HepG2 (cell line): ENCODE measurements around the gene CTNNA2. TPM values are rescaled to one million over a fixed set of nuclear protein-coding genes. Genes with fewer than 3 reads are reported as not detected.

Source experiments
- ATAC-seq: fragments of 200-7000 bp; cut with Tn5 transposase; 3 replicates; pipeline ENCODE4 v1.9.1; 2020; ENCODE audit warnings: mild to moderate bottlenecking, moderate library complexity
- BruUV-seq: library from RNA; stranded (reverse); fragments of 400-500 nt; replicated peaks from 2 replicates; lab custom pipeline; 2021; lab: Mats Ljungman, UMichigan
- CTCF ChIA-PET: fragments of 300-600 bp; formaldehyde crosslinking; extraction: SDS; loops from one replicate; lab custom pipeline; 2021; ENCODE audit warnings: low total read pairs, inconsistent platforms, low intra/inter-chr PET ratio; lab: Yijun Ruan, JAX
- POLR2A ChIA-PET: fragments of 350-600 bp; sonication (Branson Sonifier 250); formaldehyde crosslinking; loops from one replicate; lab custom pipeline; 2020; ENCODE audit warnings: antibody characterized with exemption, inconsistent platforms; lab: Yijun Ruan, JAX
- DNase-seq: peaks from one replicate; pipeline ENCODE4 v3.0.0-alpha.2; 2015; ENCODE audit warnings: low spot score
- FAIRE-seq: peaks from 3 replicates; lab custom pipeline; 2011; peaks lifted over from hg19 to GRCh38; lab: Jason Lieb, UNC
- H2AFZ ChIP-seq: one replicate; pipeline ENCODE4 v1.6.1; 2011; ENCODE audit warnings: low read length, inconsistent platforms
- H3K27ac ChIP-seq: fragments of 300-600 bp; 3 replicates; pipeline ENCODE4 v1.8.0; 2011; ENCODE audit warnings: mixed run types, mild to moderate bottlenecking, mixed read lengths, low read length, inconsistent platforms; ENCODE audit not compliant: insufficient read depth; ENCODE audit errors: extremely low read length
- H3K27me3 ChIP-seq, 2 experiments: fragments of 200-600 bp in 1 of 2; 2 replicates in 1 of 2; 3 replicates in 1 of 2; pipeline versions ENCODE4 v1.6.0 to v1.8.0; 2011; ENCODE audit warnings: low read length in 2 of 2, mild to moderate bottlenecking in 2 of 2, moderate library complexity in 2 of 2, inconsistent platforms in 1 of 2; ENCODE audit not compliant: insufficient read depth in 2 of 2, control insufficient read depth in 1 of 2
- H3K36me3 ChIP-seq, 2 experiments: fragments of 200-600 bp in 1 of 2; replicated peaks in 1 of 2; 2 replicates in 1 of 2; 3 replicates in 1 of 2; pipeline versions ENCODE4 v1.5.1 to v1.8.0; 2011; ENCODE audit warnings: low read length in 2 of 2, inconsistent platforms in 1 of 2; ENCODE audit not compliant: insufficient read depth in 2 of 2, control insufficient read depth in 1 of 2
- H3K4me1 ChIP-seq: 2 replicates; pipeline ENCODE4 v1.5.1; 2012; ENCODE audit warnings: low read length, inconsistent platforms; ENCODE audit not compliant: insufficient read depth
- H3K4me2 ChIP-seq: 2 replicates; pipeline ENCODE4 v1.6.0; 2011; ENCODE audit warnings: low read depth, low read length, inconsistent platforms
- H3K4me3 ChIP-seq, 3 experiments: fragments of 200-600 bp in 1 of 3; sonication (generic), shearing (Covaris generic) in 1 of 3; replicated peaks in 1 of 3; 2 replicates each; pipeline ENCODE4 v1.5.1; 2011 to 2016; ENCODE audit warnings: low read length in 3 of 3, inconsistent platforms in 2 of 3, low read depth in 2 of 3, mild to moderate bottlenecking in 2 of 3, control low read depth in 1 of 3, mixed read lengths in 1 of 3; ENCODE audit not compliant: insufficient read depth in 1 of 3
- H3K79me2 ChIP-seq: one replicate; pipeline ENCODE4 v1.6.1; 2011; ENCODE audit warnings: low read length, inconsistent platforms; ENCODE audit not compliant: insufficient read depth
- H3K9ac ChIP-seq: 2 replicates; pipeline ENCODE4 v1.6.0; 2011; ENCODE audit warnings: mild to moderate bottlenecking, low read depth, low read length, inconsistent platforms; ENCODE audit not compliant: insufficient read depth
- H3K9me3 ChIP-seq: 2 replicates; pipeline ENCODE4 v1.5.1; 2012; ENCODE audit warnings: mild to moderate bottlenecking, low read length
- H4K20me1 ChIP-seq: 2 replicates; pipeline ENCODE4 v1.6.0; 2011; ENCODE audit warnings: inconsistent platforms, mild to moderate bottlenecking, low read length, moderate library complexity; ENCODE audit not compliant: insufficient read depth
- HES4 ChIP-seq: sonication (generic); formaldehyde crosslinking; IDR thresholded peaks from 2 replicates; pipeline ENCODE4 v1.9.0; 2021; ENCODE audit warnings: mild to moderate bottlenecking, missing genetic modification reagents, borderline replicate concordance
- HOXA3 ChIP-seq: sonication (generic); formaldehyde crosslinking; IDR thresholded peaks from 2 replicates; pipeline ENCODE4 v1.5.0; 2020; ENCODE audit warnings: missing genetic modification reagents
- NFIC ChIP-seq: IDR thresholded peaks from 2 replicates; pipeline ENCODE4 v1.6.1; 2012; ENCODE audit warnings: mild to moderate bottlenecking, low read length, inconsistent platforms
- SNRNP70 ChIP-seq: fragments of 200-400 bp; formaldehyde crosslinking; IDR thresholded peaks from 2 replicates; pipeline ENCODE4 v1.6.1; 2017; ENCODE audit warnings: mild to moderate bottlenecking, low read depth, low read length, moderate library complexity
- TBX2 ChIP-seq: sonication (generic); formaldehyde crosslinking; IDR thresholded peaks from 2 replicates; pipeline ENCODE4 v1.5.0; 2020; ENCODE audit warnings: missing genetic modification reagents, mild to moderate bottlenecking, borderline replicate concordance
- ZNF12 ChIP-seq: sonication (generic); formaldehyde crosslinking; IDR thresholded peaks from 2 replicates; pipeline ENCODE4 v1.5.0; 2020; ENCODE audit warnings: missing genetic modification reagents
- ZNF337 ChIP-seq: sonication (generic); formaldehyde crosslinking; IDR thresholded peaks from 2 replicates; pipeline ENCODE4 v1.5.1; 2020; ENCODE audit warnings: missing genetic modification reagents, low read depth, mild to moderate bottlenecking, borderline replicate concordance
- ZSCAN12 ChIP-seq: sonication (generic); formaldehyde crosslinking; IDR thresholded peaks from 2 replicates; pipeline ENCODE4 v1.9.0; 2021; ENCODE audit warnings: mild to moderate bottlenecking, missing genetic modification reagents
- WGBS: methylation state at CpG from one replicate; pipeline ENCODE4 v1.1.6; 2017; ENCODE audit warnings: low lambda C conversion rate; 5-methylcytosine and 5-hydroxymethylcytosine counted together
- in situ Hi-C: cut with HindIII; loops from 2 replicates; pipeline ENCODE4 v1.10.0; 2017; ENCODE audit warnings: low pct_unique_long_range_greater_than_20kb; ENCODE audit not compliant: extremely low pct_ligation_motif_present
- intact Hi-C: fragments of 100-400 bp; cut with micrococcal nuclease; formaldehyde crosslinking; loops from one replicate; pipeline ENCODE4 v1.10.0; 2022; ENCODE audit not compliant: unreplicated experiment
- polyA plus RNA-seq, 8 experiments: library from polyadenylated mRNA; depleted of rRNA in 3 of 8; stranded (reverse) in 7 of 8; unstranded in 1 of 8; fragments of >200 nt; fragmentation: Illumina TruSeq in 4 of 8; extraction: Trizol in 4 of 8; gene quantifications; 2 replicates each; pipeline versions ENCODE4 v1.2.1 to v1.2.3, GENCODE V29; 2011 to 2016; ENCODE audit warnings: low read depth in 4 of 8, missing spikeins in 1 of 8, mixed read lengths in 1 of 8; ENCODE audit not compliant: insufficient read depth in 1 of 8
- total RNA-seq, 5 experiments: library from RNA; depleted of rRNA; stranded (reverse); fragments of >200 nt; fragmentation: Illumina TruSeq; extraction: Trizol; gene quantifications; 2 replicates each; pipeline ENCODE4 v1.2.3, GENCODE V29; 2016; ENCODE audit warnings: low read depth in 1 of 5
- TF ChIP-seq, protein P1 (sequence below): sonication (generic); formaldehyde crosslinking; IDR thresholded peaks from 2 replicates; pipeline ENCODE4 v1.5.0; 2020; ENCODE audit warnings: missing genetic modification reagents
- TF ChIP-seq, protein P2 (sequence below): sonication (generic); formaldehyde crosslinking; IDR thresholded peaks from 2 replicates; pipeline ENCODE4 v1.4.0; 2020; ENCODE audit warnings: low read depth, mild to moderate bottlenecking, missing genetic modification reagents
- TF ChIP-seq, protein P3 (sequence below): sonication (generic); formaldehyde crosslinking; IDR thresholded peaks from 2 replicates; pipeline ENCODE4 v1.4.0; 2020; ENCODE audit warnings: mild to moderate bottlenecking, missing genetic modification reagents

The CTNNA2 gene
- total and polyA plus RNA-seq, 2 of the 13 experiments (the other 11 are each of a cell fraction or from before 2014, with no cell fraction given): not detected

DNA sequence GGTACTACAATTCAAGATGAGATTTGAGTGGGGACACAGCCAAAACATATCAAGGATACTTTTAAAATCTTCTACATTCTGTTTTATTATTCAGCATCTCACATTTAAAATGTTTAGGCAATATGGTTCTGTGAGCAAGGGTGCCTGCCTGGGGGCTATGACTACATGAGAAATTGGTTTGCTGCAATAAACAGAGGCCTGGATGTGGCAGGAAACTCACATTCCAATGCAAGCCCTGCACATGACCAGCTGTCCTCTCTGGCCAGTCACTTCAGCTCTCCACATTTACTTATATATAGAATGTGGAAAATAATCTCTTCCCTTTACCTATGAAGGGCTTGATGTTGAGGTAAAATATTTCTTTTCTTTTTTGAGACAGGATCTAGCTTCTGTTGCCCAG, 598.3 kb downstream of the CTNNA2 start (continued):
- TF ChIP-seq SNRNP70 (no peak), ZSCAN12 (CRISPR knock-in tag) (no peak), NFIC (no peak)
- TF ChIP-seq, protein P1, sequence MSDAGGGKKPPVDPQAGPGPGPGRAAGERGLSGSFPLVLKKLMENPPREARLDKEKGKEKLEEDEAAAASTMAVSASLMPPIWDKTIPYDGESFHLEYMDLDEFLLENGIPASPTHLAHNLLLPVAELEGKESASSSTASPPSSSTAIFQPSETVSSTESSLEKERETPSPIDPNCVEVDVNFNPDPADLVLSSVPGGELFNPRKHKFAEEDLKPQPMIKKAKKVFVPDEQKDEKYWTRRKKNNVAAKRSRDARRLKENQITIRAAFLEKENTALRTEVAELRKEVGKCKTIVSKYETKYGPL (CRISPR knock-in tag): no peak

DNA sequence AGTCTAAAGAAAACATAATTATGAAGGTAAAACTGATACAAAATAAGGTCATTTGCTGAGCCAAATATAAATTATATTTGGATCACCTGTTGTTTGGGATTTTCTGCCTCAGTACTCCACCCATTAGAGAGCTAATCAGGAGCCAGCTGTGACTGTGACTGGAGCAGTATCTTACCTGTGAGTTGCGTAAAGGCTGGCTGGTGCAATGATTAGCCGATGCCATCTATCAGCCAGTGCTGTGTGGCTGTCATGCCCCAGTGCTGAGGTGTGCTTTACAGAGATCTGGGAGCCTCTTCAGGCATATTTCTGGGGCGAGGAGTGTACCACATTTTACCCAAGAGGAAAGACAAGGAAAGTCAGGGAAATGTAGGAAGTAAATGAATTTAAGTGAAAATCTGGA, 599.9 kb downstream of the CTNNA2 start:
- TF ChIP-seq HES4 (CRISPR knock-in tag) (no peak), ZNF12 (no peak)
- no peak for FAIRE-seq
- BruUV-seq: no TSS peak
- peaks cover 21% of the 10 kb centered on the region for H3K9me3 ChIP-seq
- H3K27ac ChIP-seq: no peak overlapping the region
- no peak overlapping the region for H3K9ac ChIP-seq
- no peaks in the 10 kb centered on the region for H4K20me1 ChIP-seq
- H3K79me2 ChIP-seq: no peaks in the 10 kb centered on the region
- no peaks in the 10 kb centered on the region for H3K27me3 ChIP-seq
- in situ Hi-C loops: no loop called here
- H3K36me3 ChIP-seq: no peaks in the 10 kb centered on the region
- intact Hi-C loops: no loop called here
- WGBS: 29% methylated on average over 3 of the region's 3 CpGs
- H3K4me2 ChIP-seq: no peak overlapping the region
- no peak overlapping the region for H2AFZ ChIP-seq
- no peak for DNase-seq
- ATAC-seq: no peak
- H3K4me1 ChIP-seq: no peaks in the 10 kb centered on the region
- ChIA-PET POLR2A (no interaction called here), CTCF (no interaction called here)
- no peak overlapping the region for H3K4me3 ChIP-seq

DNA sequence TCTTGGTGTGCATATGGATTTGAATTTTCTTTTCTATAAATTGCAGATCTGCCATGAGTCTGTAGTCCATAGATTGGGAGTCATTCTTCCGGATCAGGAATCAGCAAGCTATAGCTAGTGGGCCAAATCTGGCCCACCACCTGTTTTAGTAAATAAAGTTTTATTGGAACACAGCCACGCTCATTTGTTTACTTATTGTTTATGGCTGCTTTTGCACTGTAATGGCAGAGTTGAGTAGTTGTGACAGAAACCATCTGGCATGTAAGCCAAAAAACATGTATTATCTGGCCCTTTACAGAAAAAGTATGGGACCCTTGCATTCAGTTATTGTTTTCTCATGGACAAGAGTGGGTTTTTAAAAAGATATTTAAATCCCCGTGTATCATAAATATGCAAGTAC, 600.5 kb downstream of the CTNNA2 start:
- FAIRE-seq (no peak), ATAC-seq (no peak), DNase-seq (no peak)
- ChIA-PET CTCF (no interaction called here), POLR2A (no interaction called here)
- Histone ChIP-seq H2AFZ (no peak overlapping the region), H3K79me2 (no peaks in the 10 kb centered on the region), H3K36me3 (no peaks in the 10 kb centered on the region), H3K4me2 (no peak overlapping the region), H3K27ac (no peak overlapping the region), H3K9me3 (peaks cover 17% of the 10 kb centered on the region), H4K20me1 (no peaks in the 10 kb centered on the region), H3K9ac (no peak overlapping the region), H3K27me3 (no peaks in the 10 kb centered on the region), H3K4me3 (no peak overlapping the region), H3K4me1 (no peaks in the 10 kb centered on the region)
- intact Hi-C loops (no loop called here), in situ Hi-C loops (no loop called here)
- WGBS: 2% methylated on average over 3 of the region's 3 CpGs
- BruUV-seq: no TSS peak
- TF ChIP-seq ZNF337 (CRISPR knock-in tag) (no peak), HOXA3 (CRISPR knock-in tag) (no peak), TBX2 (no peak)
- TF ChIP-seq, protein P2, sequence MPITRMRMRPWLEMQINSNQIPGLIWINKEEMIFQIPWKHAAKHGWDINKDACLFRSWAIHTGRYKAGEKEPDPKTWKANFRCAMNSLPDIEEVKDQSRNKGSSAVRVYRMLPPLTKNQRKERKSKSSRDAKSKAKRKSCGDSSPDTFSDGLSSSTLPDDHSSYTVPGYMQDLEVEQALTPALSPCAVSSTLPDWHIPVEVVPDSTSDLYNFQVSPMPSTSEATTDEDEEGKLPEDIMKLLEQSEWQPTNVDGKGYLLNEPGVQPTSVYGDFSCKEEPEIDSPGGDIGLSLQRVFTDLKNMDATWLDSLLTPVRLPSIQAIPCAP (CRISPR knock-in tag): no peak
- TF ChIP-seq, protein P3, sequence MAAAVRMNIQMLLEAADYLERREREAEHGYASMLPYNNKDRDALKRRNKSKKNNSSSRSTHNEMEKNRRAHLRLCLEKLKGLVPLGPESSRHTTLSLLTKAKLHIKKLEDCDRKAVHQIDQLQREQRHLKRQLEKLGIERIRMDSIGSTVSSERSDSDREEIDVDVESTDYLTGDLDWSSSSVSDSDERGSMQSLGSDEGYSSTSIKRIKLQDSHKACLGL (CRISPR knock-in tag): no peak
- TF ChIP-seq, all 625 proteins: peak for 0
